Subcutaneous preadipocyte (primary cell): Measurements from ENCODE around the gene LZTFL1. TPM values are rescaled to one million over a fixed set of nuclear protein-coding genes. Genes with fewer than 3 reads are reported as not detected.

ENCODE experiments used
- total RNA-seq: library from RNA; depleted of rRNA; stranded (reverse); fragments of >200 nt; gene quantifications from 2 replicates; pipeline ENCODE4 v1.2.3, GENCODE V29; 2012

Gene LZTFL1, protein sequence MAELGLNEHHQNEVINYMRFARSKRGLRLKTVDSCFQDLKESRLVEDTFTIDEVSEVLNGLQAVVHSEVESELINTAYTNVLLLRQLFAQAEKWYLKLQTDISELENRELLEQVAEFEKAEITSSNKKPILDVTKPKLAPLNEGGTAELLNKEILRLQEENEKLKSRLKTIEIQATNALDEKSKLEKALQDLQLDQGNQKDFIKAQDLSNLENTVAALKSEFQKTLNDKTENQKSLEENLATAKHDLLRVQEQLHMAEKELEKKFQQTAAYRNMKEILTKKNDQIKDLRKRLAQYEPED
- total RNA-seq: 17.8 and 23.1 TPM in 2 replicates

GRCh38 chr3:45841757-45842491, at the start of gene LZTFL1:
LZTFL1 (minus strand) TSS chr3:45842119; CDS start chr3:45841991, 128 bp downstream.

GRCh38 chr3:45885979-45886705, 44.2 kb upstream of the LZTFL1 start, which contains the start of gene CCR9:
CCR9 (plus strand) TSS chr3:45886543; CDS start chr3:45894934, 8,391 bp downstream.

DNA sequence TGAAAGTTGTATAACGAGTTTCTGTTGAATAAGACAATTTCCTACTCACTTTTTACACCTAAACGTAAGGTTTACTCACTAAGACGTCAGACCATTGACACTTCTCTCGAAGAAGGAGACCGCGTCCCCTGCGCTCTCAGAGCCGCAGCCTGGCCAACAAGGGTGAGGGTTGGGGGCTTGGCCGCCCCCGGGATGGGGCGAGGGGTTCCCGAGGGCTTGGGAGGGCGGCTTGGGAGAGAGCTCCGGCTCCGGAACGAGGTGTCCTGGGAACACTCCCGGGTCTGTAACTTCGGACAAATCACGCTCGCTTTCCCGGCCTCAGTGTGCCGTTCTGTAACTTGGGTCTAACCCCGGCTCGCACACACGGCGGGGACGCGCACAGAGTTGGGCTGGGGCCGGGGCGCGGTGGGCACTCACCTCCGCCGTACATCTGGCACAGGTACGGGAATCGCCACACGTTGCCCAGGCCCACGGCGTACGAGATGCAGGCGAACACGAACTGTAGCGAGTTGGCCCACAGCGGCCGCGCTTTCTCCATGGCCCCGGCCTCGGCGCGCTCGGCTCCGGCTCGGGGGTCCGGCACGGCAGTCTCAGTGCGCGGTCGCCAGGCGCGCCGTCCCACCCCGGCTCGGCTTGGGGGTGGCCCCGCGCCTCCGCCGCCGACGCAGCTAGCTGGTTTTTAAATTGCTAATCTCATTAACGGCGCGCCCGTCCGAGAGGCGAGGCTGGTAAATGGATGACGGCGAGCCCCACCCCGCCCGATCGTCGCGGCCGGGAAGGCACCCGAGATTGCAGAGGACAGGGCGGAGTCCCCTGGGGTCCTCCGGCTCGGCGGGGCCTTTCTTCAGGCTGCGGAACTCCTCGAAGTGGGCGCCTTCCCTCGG, 45.8 kb downstream of the LZTFL1 start, which contains the start of gene SLC6A20:
SLC6A20 (minus strand) TSS at position 655 of the 884 bp plus-strand sequence; CDS start at position 538, 117 bp downstream.

Other genes starting within 250 kb of the LZTFL1 start
- 21.7 and 44.4 TPM in 2 replicates for gene LIMD1, start 247.4 kb downstream of the LZTFL1 start, total RNA-seq
- 26.0 and 28.7 TPM in 2 replicates for gene SACM1L, start 152.7 kb downstream of the LZTFL1 start, total RNA-seq
- gene SLC6A20, start 45.6 kb downstream of the LZTFL1 start, total RNA-seq: not detected in 2 replicates
- not detected in 2 replicates for gene CCR9, start 44.4 kb upstream of the LZTFL1 start, total RNA-seq
- gene CXCR6, start 101.3 kb upstream of the LZTFL1 start, total RNA-seq: not detected in 2 replicates
- 16.8 and 19.1 TPM in 2 replicates for gene FYCO1, start 153.7 kb upstream of the LZTFL1 start, total RNA-seq
- gene XCR1, start 185.4 kb upstream of the LZTFL1 start, total RNA-seq: not detected in 2 replicates